Adipocyte (in vitro differentiated cells): Measurements from ENCODE around the gene ZSCAN18.

Experiments used
- DNase-seq: peaks from one replicate; pipeline ENCODE4 v3.0.0-alpha.2; 2015; ENCODE audit warnings: low read depth
- H3K27me3 ChIP-seq: replicated peaks from 2 replicates; pipeline ENCODE4 v1.7.0; 2013; ENCODE audit warnings: mild to moderate bottlenecking, low read length, moderate library complexity; ENCODE audit not compliant: control insufficient read depth, insufficient read depth
- H3K36me3 ChIP-seq: 2 replicates; pipeline ENCODE4 v1.7.0; 2013; ENCODE audit warnings: low read length, mild to moderate bottlenecking, moderate library complexity; ENCODE audit not compliant: control insufficient read depth, insufficient read depth, severe bottlenecking
- H3K4me1 ChIP-seq: 2 replicates; pipeline ENCODE4 v1.7.0; 2013; ENCODE audit warnings: mild to moderate bottlenecking, low read length, moderate library complexity; ENCODE audit not compliant: control insufficient read depth, insufficient read depth
- H3K4me3 ChIP-seq: 2 replicates; pipeline ENCODE4 v1.7.0; 2013; ENCODE audit warnings: mild to moderate bottlenecking, low read length, moderate library complexity
- H3K9ac ChIP-seq: 2 replicates; pipeline ENCODE4 v1.7.0; 2013; ENCODE audit warnings: mild to moderate bottlenecking, low read length, moderate library complexity
- H3K9me3 ChIP-seq: 2 replicates; pipeline ENCODE4 v1.7.0; 2013; ENCODE audit warnings: mild to moderate bottlenecking, low read length, moderate library complexity; ENCODE audit not compliant: control insufficient read depth

ZSCAN18 gene

DNA sequence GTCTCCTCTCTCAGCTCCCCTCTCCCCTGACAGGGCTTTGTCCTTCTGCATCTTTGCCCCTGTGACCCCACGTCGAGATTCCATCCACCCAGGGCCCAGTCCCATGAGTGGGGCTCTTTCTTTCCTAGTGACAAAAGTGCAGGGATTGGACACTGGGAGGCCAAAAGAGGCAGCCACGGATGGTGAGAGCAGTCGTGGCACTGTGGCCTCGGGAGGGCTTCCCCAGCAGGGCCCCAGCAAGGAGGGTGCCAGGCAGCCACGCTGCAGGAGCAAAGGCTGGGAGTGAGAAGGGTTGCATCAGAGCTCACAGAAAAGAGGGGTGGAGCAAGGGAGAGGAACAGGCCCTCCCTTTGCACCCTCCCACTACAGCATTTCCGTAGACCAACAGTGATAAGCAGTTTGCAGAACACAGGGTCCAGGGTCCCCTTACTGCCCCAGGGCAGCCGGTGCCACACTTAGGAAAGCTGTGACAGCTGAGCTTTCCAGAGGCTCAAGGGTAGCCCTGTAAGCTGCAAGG, 59.3 kb downstream of the ZSCAN18 start:
- no peak overlapping the region for H3K9ac ChIP-seq
- DNase-seq: peak; percentile 12

DNA sequence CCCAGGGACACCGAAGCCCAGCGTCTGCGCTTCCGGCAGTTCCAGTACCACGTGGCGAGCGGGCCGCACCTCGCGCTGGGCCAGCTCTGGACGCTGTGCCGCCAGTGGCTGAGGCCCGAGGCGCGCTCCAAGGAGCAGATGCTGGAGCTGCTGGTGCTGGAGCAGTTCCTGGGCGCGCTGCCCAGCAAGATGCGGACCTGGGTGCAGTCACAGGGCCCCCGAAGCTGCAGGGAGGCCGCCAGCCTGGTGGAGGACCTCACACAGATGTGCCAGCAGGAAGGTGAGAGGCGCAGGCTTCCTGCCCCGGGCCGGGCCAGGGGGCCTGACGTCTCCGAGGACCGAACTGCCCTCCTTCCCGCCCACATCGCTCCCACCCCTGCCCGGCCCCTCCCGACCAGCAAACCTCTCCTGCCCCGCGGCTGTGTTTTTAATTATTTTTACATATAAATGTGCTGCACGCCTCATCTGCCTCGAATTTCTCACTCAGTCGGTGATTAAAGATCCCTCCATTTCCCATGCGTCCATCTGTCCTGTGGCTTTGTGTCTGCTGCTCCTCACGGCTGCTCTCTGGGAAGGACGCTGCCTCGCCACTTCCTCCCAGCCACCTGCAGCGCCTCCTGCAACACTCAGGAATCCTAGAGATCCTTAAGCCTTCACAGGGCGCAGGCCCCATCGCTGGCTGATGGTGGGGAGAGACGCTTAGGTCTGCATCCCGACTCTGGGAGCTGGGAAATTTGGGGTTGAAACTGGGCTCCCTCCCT, 59.9 kb downstream of the ZSCAN18 start:
- Histone ChIP-seq H3K4me3 (no peak overlapping the region), H3K27me3 (no peaks in the 10 kb centered on the region), H3K9me3 (peaks cover 14% of the 10 kb centered on the region), H3K9ac (no peak overlapping the region), H3K36me3 (no peaks in the 10 kb centered on the region), H3K4me1 (no peaks in the 10 kb centered on the region)
- DNase-seq: no peak

More for the DNA sequence above, 59.3 kb downstream of the ZSCAN18 start:
- Histone ChIP-seq H3K4me3 (no peak overlapping the region), H3K36me3 (no peaks in the 10 kb centered on the region), H3K27me3 (no peaks in the 10 kb centered on the region), H3K4me1 (no peaks in the 10 kb centered on the region), H3K9me3 (peaks cover 16% of the 10 kb centered on the region)

DNA sequence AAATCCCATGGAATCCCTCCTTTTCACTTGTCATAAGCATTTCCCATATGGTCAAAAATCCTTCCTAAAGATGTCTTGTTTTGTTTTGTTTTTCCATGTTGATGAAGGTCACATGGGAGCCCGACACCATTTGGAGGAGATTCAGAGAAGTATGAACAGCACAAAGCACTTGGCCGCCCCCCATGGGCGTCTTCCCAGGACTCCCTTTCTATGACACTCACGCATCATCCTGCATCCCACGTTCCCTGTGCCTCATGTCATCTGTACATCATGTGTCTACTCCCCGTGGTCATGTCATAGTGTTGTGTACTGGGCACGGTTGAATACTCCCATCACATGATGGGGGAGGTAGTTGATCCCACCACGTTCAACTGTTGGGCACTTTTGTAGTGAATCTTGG, 62.2 kb downstream of the ZSCAN18 start:
- peaks cover 7% of the 10 kb centered on the region for H3K9me3 ChIP-seq
- no peak for DNase-seq
- H3K4me3 ChIP-seq: no peak overlapping the region
- no peaks in the 10 kb centered on the region for H3K4me1 ChIP-seq
- H3K27me3 ChIP-seq: no peaks in the 10 kb centered on the region
- H3K9ac ChIP-seq: no peak overlapping the region
- H3K36me3 ChIP-seq: no peaks in the 10 kb centered on the region

DNA sequence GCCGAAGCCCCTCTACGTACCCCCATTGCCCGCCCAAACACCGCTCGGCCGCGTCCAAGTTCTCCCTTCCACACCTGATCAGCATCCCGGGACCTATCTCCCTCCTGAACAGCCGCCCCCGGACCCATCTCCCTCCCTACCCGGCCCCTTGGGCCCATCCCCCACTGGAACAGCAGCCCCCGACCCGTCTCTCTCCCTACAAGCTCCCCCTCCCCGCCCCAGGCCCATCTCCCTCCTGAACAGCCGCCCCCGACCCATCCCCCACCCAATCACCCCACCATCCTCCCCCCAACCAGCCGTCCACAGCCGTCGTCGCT, 63.6 kb downstream of the ZSCAN18 start:
- Histone ChIP-seq H3K27me3 (no peaks in the 10 kb centered on the region), H3K9me3 (peaks cover 7% of the 10 kb centered on the region), H3K36me3 (no peaks in the 10 kb centered on the region), H3K9ac (no peak overlapping the region), H3K4me3 (no peak overlapping the region), H3K4me1 (no peaks in the 10 kb centered on the region)
- DNase-seq: no peak
